Left lung (tissue), 10 donors: Measurements from ENCODE around the gene CTDNEP1. TPM values are rescaled to one million over a fixed set of nuclear protein-coding genes. Genes with fewer than 3 reads are reported as not detected.
A peak's percentile ranks its signal among the peaks of the same experiment; 100 is the strongest.

Experiments used
- ATAC-seq: fragments of 200-7000 bp; cut with Tn5 transposase; one replicate; pipeline ENCODE4 v1.9.1; 2020; ENCODE audit warnings: moderate library complexity
- DNase-seq, 4 donors: peaks; one replicate each; pipeline ENCODE4 v3.0.0-alpha.2; 2013 to 2020
- H3K27ac ChIP-seq, 2 donors: fragments of 200-600 bp; sonication (generic) in 1 of 2; one replicate each; pipeline versions ENCODE4 v1.5.0 to v1.8.0; 2020 to 2021
- H3K27me3 ChIP-seq, 2 donors: fragments of 200-600 bp; sonication (generic) in 1 of 2; one replicate each; pipeline versions ENCODE4 v1.5.0 to v1.8.0; 2020 to 2021
- H3K36me3 ChIP-seq, 2 donors: fragments of 200-600 bp; sonication (generic) in 1 of 2; one replicate each; pipeline versions ENCODE4 v1.5.0 to v1.8.0; 2020 to 2021
- H3K4me1 ChIP-seq, 2 donors: fragments of 200-600 bp; one replicate each; pipeline ENCODE4 v1.8.0; 2021
- H3K4me3 ChIP-seq, 2 donors: fragments of 200-600 bp; sonication (generic) in 1 of 2; one replicate each; pipeline versions ENCODE4 v1.5.0 to v1.8.0; 2020 to 2021; ENCODE audit warnings: mild to moderate bottlenecking in 1 of 2
- H3K9me3 ChIP-seq, 2 donors: fragments of 200-600 bp; sonication (generic) in 1 of 2; one replicate each; pipeline versions ENCODE4 v1.5.0 to v1.8.0; 2020 to 2021
- CTCF ChIP-seq, 2 donors: fragments of 200-600 bp; sonication (generic) in 1 of 2; IDR thresholded peaks; one replicate each; pipeline versions ENCODE4 v1.5.0 to v1.8.0; 2021; ENCODE audit warnings: antibody characterized with exemption in 2 of 2
- intact Hi-C, 2 donors: fragments of 100-400 bp; cut with DNase I; formaldehyde crosslinking; loops; one replicate each; pipeline versions ENCODE4 v1.11.2 to v1.14.2; 2022
- polyA plus RNA-seq, 6 donors: library from polyadenylated mRNA; unstranded; fragments of 120-200 nt; gene quantifications; one replicate each; pipeline ENCODE4 v1.2.1, GENCODE V29; 2013; ENCODE audit not compliant: insufficient read length in 6 of 6
- total RNA-seq, 2 donors: library from RNA; stranded (reverse); fragmentation: NEBNext Ultra II Directional; extraction: Animal tissue kit (Norgen Biotek cat#: 25700); gene quantifications; one replicate each; pipeline ENCODE4 v1.2.1, GENCODE V29; 2021
- donor health status: DM: no; HTN: yes; CAD: no.
- donor health status: DM: no; HTN: no; CAD: no.

CTDNEP1 gene
- total and polyA plus RNA-seq, 8 donors: 133 to 171 (median 146) TPM

GRCh38 chr17:7235693-7236665 is 15.6 kb downstream of the CTDNEP1 start:
- DNase-seq (no peak), ATAC-seq (no peak)
- H3K27me3 ChIP-seq: no peaks in the 10 kb centered on the region
- H3K27ac ChIP-seq: peak overlapping the region in 1 of 2 donors; percentile 96
- H3K36me3 ChIP-seq: peaks cover 0 to 35% of the 10 kb centered on the region in 2 donors
- intact Hi-C loops: no loop called here
- no peaks in the 10 kb centered on the region for H3K9me3 ChIP-seq
- H3K4me3 ChIP-seq: peak overlapping the region in 1 of 2 donors; percentile 88
- no peak for TF ChIP-seq CTCF (IDR thresholded peaks at IDR 0.05)
- H3K4me1 ChIP-seq: peaks cover 25 to 71% of the 10 kb centered on the region in 2 donors

- Histone ChIP-seq H3K9me3 (no peaks in the 10 kb centered on the region), H3K36me3 (peaks cover 0 to 38% of the 10 kb centered on the region in 2 donors), H3K4me3 (peak within 1 kb of the TSS; percentile 81 to 88), H3K27me3 (no peaks in the 10 kb centered on the region), H3K27ac (peak within 1 kb of the TSS; percentile 84 to 90), H3K4me1 (peaks cover 14 to 57% of the 10 kb centered on the region in 2 donors)
- no peak for TF ChIP-seq CTCF (IDR thresholded peaks at IDR 0.05)
- peak; percentile 56 for ATAC-seq
- intact Hi-C loops: no loop called here
- peak; percentile 93 to 97 (median 96) for DNase-seq
Measured at GRCh38 chr17:7234083-7234951, 17.2 kb downstream of the CTDNEP1 start, which contains the start of gene DVL2. DVL2 (minus strand) TSS chr17:7234517; CDS start chr17:7234262, 255 bp downstream.

GRCh38 chr17:7233701-7234082 is 17.8 kb downstream of the CTDNEP1 start:
- peak overlapping the region; percentile 81 to 88 for H3K4me3 ChIP-seq
- H3K36me3 ChIP-seq: peaks cover 0 to 44% of the 10 kb centered on the region in 2 donors
- H3K27ac ChIP-seq: peak overlapping the region; percentile 84 to 90
- peak; percentile 10 for ATAC-seq
- H3K27me3 ChIP-seq: no peaks in the 10 kb centered on the region
- intact Hi-C loops: no loop called here
- TF ChIP-seq CTCF (IDR thresholded peaks at IDR 0.05): no peak
- no peaks in the 10 kb centered on the region for H3K9me3 ChIP-seq
- peaks cover 14 to 57% of the 10 kb centered on the region in 2 donors for H3K4me1 ChIP-seq
- DNase-seq: no peak

GRCh38 chr17:7232114-7232513 is 19.4 kb downstream of the CTDNEP1 start:
- ATAC-seq (no peak), DNase-seq (no peak)
- peak overlapping the region in 1 of 2 donors; percentile 88 for H3K4me3 ChIP-seq
- intact Hi-C loops: no loop called here
- no peaks in the 10 kb centered on the region for H3K27me3 ChIP-seq
- H3K27ac ChIP-seq: no peak overlapping the region
- peaks cover 14 to 51% of the 10 kb centered on the region in 2 donors for H3K4me1 ChIP-seq
- H3K9me3 ChIP-seq: no peaks in the 10 kb centered on the region
- H3K36me3 ChIP-seq: peaks cover 0 to 59% of the 10 kb centered on the region in 2 donors
- TF ChIP-seq CTCF (IDR thresholded peaks at IDR 0.05): no peak
